ENCODE data around the gene TCEANC2. TPM values are rescaled to one million over a fixed set of nuclear protein-coding genes. Genes with fewer than 3 reads are reported as not detected.
"Not testable (repeated sequence)": the region's sequence is repeated elsewhere in the genome, so short reads cannot be mapped to it uniquely, and the experiment has no call there.

Gene TCEANC2
- total and polyA plus RNA-seq, 2 donors (not counting 1 experiment from before 2014, with no cell fraction given): 3.0 to 4.0 TPM

DNA sequence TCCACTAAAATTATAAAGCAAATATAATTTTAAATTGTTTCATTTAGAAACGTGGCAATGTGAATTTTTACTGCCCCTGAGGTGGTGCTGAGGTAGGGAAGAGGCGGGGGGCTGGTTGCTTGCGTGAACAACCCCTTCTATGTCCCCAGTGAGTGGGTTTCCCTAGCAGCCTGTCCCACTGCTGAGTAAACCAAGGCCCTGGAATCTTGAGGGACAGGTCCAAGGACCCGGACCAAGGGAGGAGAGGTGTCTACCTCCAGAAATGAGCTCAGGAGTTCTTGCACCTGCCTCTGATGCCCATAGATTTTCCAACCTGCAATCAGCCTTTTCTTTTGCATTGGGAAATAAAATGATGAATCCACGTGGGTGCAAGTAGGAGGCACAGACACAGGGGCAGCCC is 34.8 kb upstream of the TCEANC2 start:
- no peaks in the 10 kb centered on the region for H3K9me3 ChIP-seq (ENCODE audit: control insufficient read depth, insufficient read depth, low read depth, low read length)
- no peaks in the 10 kb centered on the region for H3K36me3 ChIP-seq (ENCODE audit: control insufficient read depth, insufficient read depth, low read length)
- TF ChIP-seq, protein P1, sequence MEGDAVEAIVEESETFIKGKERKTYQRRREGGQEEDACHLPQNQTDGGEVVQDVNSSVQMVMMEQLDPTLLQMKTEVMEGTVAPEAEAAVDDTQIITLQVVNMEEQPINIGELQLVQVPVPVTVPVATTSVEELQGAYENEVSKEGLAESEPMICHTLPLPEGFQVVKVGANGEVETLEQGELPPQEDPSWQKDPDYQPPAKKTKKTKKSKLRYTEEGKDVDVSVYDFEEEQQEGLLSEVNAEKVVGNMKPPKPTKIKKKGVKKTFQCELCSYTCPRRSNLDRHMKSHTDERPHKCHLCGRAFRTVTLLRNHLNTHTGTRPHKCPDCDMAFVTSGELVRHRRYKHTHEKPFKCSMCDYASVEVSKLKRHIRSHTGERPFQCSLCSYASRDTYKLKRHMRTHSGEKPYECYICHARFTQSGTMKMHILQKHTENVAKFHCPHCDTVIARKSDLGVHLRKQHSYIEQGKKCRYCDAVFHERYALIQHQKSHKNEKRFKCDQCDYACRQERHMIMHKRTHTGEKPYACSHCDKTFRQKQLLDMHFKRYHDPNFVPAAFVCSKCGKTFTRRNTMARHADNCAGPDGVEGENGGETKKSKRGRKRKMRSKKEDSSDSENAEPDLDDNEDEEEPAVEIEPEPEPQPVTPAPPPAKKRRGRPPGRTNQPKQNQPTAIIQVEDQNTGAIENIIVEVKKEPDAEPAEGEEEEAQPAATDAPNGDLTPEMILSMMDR (conservative IDR thresholded peaks at IDR 0.05 in 1 of 2, IDR thresholded peaks at IDR 0.05 in 1 of 2; ENCODE audit: low read depth in 1 of 2, low read length in 2 of 2): no peak
- TF ChIP-seq EZH2 (IDR thresholded peaks at IDR 0.05; ENCODE audit: low read length, missing control alignments): no peak
- no peaks in the 10 kb centered on the region for H4K20me1 ChIP-seq (ENCODE audit: control insufficient read depth, extremely low read depth, insufficient read depth, low read length)
- H3K4me3 ChIP-seq (replicated peaks in 1 of 4; ENCODE audit: control extremely low read depth in 1 of 4, insufficient read depth in 1 of 4, low read depth in 3 of 4, low read length in 4 of 4): no peak overlapping the region
- no peak for DNase-seq (ENCODE audit: low read depth in 2 of 2)
- H3K27me3 ChIP-seq (ENCODE audit: control insufficient read depth, insufficient read depth, low read length): peaks cover 8% of the 10 kb centered on the region
- no peaks in the 10 kb centered on the region for H3K4me1 ChIP-seq (ENCODE audit: control insufficient read depth, extremely low read depth, insufficient read depth, low read length)
- H3K9ac ChIP-seq (ENCODE audit: insufficient read depth, low read length): no peak overlapping the region
- no peak overlapping the region for H2AFZ ChIP-seq (ENCODE audit: low read length)
- no peak overlapping the region for H3K27ac ChIP-seq (ENCODE audit: insufficient read depth, low read length)
- H3K79me2 ChIP-seq (ENCODE audit: control insufficient read depth, insufficient read depth, low read length): no peaks in the 10 kb centered on the region
- no peak overlapping the region for H3K4me2 ChIP-seq (ENCODE audit: extremely low read depth, insufficient read depth, low read length)

DNA sequence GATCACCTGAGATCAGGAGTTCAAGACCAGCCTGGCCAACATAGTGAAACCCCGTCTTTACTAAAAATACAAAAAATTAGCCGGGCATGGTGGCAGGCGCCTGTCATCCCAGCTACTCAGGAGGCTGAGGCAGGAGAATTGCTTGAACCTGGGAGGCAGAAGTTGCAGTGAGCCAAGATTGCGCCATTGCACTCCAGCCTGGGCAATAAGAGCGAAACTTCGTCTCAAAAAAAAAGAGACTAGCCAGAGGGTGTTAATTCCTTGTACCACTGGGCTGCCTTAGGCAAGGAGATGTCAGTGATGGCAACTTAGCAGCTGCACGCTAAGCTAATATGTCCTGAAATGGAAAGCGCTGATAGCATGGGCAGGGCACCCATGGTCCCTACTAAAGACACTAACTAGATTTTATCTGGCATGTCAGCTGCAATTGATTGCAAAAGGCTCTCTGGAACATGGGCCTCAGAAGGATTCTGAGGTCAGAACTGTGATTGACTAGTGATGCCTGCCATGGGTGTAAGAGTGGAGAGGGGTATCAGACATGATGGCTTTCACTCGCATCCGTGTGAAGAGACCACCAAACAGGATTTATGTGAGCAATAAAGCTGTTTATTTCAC is 33.7 kb upstream of the TCEANC2 start:
- H3K4me1 ChIP-seq (ENCODE audit: control insufficient read depth, extremely low read depth, insufficient read depth, low read length); H3K4me3 ChIP-seq (replicated peaks in 1 of 4; ENCODE audit: control extremely low read depth in 1 of 4, insufficient read depth in 1 of 4, low read depth in 3 of 4, low read length in 4 of 4); H3K27me3 ChIP-seq (ENCODE audit: control insufficient read depth, insufficient read depth, low read length); DNase-seq (ENCODE audit: low read depth in 2 of 2); H3K36me3 ChIP-seq (ENCODE audit: control insufficient read depth, insufficient read depth, low read length); H3K79me2 ChIP-seq (ENCODE audit: control insufficient read depth, insufficient read depth, low read length); H2AFZ ChIP-seq (ENCODE audit: low read length); H3K9me3 ChIP-seq (ENCODE audit: control insufficient read depth, insufficient read depth, low read depth, low read length); H3K27ac ChIP-seq (ENCODE audit: insufficient read depth, low read length); H3K9ac ChIP-seq (ENCODE audit: insufficient read depth, low read length); H4K20me1 ChIP-seq (ENCODE audit: control insufficient read depth, extremely low read depth, insufficient read depth, low read length); H3K4me2 ChIP-seq (ENCODE audit: extremely low read depth, insufficient read depth, low read length): not testable (repeated sequence)

DNA sequence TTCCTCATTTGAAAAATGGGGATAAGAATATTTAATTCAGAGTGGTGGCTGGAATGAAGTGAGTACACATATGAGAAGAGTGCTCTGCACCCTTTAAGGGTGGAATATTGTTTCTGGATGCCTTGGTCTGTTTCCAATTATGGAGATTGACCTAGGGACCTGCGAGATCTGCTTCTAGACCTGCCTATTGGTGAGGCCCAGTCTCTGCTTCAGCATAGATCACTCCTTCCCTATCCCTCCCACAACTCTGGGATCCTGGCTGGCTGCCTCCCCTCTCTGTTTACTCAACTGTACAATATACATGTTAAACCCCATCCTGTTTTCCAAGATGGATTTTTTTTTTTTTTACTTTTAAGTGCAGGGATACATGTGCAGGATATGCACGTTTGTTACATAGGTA is 29.1 kb upstream of the TCEANC2 start:
- H3K9me3 ChIP-seq (ENCODE audit: control insufficient read depth, insufficient read depth, low read depth, low read length): no peaks in the 10 kb centered on the region

DNA sequence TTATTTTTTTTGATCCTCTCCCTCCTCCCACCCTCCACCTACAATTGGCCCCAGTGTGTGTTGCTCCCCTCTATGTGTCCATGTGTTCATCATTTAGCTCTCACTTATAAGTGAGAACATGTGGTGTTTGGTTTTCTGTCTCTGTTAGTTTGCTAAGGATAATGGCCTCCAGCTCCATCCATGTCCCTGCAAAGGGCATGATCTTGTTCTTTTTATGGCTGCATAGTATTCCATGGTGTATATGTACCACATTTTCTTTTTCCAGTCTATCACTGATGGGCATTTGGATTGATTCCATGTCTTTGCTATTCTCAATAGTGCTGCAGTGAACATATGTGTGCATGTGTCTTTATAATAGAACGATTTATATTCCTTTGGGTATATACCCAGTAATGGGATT is 28.6 kb upstream of the TCEANC2 start:
- not testable (repeated sequence) for H3K27ac ChIP-seq (ENCODE audit: insufficient read depth, low read length); H3K27me3 ChIP-seq (ENCODE audit: control insufficient read depth, insufficient read depth, low read length); H3K4me1 ChIP-seq (ENCODE audit: control insufficient read depth, extremely low read depth, insufficient read depth, low read length); H3K4me2 ChIP-seq (ENCODE audit: extremely low read depth, insufficient read depth, low read length); DNase-seq (ENCODE audit: low read depth in 2 of 2); H3K9ac ChIP-seq (ENCODE audit: insufficient read depth, low read length); H4K20me1 ChIP-seq (ENCODE audit: control insufficient read depth, extremely low read depth, insufficient read depth, low read length); H3K79me2 ChIP-seq (ENCODE audit: control insufficient read depth, insufficient read depth, low read length); H3K9me3 ChIP-seq (ENCODE audit: control insufficient read depth, insufficient read depth, low read depth, low read length); H3K4me3 ChIP-seq (replicated peaks in 1 of 4; ENCODE audit: control extremely low read depth in 1 of 4, insufficient read depth in 1 of 4, low read depth in 3 of 4, low read length in 4 of 4); H3K36me3 ChIP-seq (ENCODE audit: control insufficient read depth, insufficient read depth, low read length); H2AFZ ChIP-seq (ENCODE audit: low read length)

More for the DNA sequence above, 29.1 kb upstream of the TCEANC2 start:
- H3K27ac ChIP-seq (ENCODE audit: insufficient read depth, low read length): no peak overlapping the region
- H2AFZ ChIP-seq (ENCODE audit: low read length): no peak overlapping the region
- peaks cover 2% of the 10 kb centered on the region for H3K27me3 ChIP-seq (ENCODE audit: control insufficient read depth, insufficient read depth, low read length)
- no peaks in the 10 kb centered on the region for H3K79me2 ChIP-seq (ENCODE audit: control insufficient read depth, insufficient read depth, low read length)
- H4K20me1 ChIP-seq (ENCODE audit: control insufficient read depth, extremely low read depth, insufficient read depth, low read length): no peaks in the 10 kb centered on the region
- no peak for DNase-seq (ENCODE audit: low read depth in 2 of 2)
- no peak overlapping the region for H3K4me3 ChIP-seq (replicated peaks in 1 of 4; ENCODE audit: control extremely low read depth in 1 of 4, insufficient read depth in 1 of 4, low read depth in 3 of 4, low read length in 4 of 4)
- H3K9ac ChIP-seq (ENCODE audit: insufficient read depth, low read length): no peak overlapping the region
- no peaks in the 10 kb centered on the region for H3K4me1 ChIP-seq (ENCODE audit: control insufficient read depth, extremely low read depth, insufficient read depth, low read length)
- no peaks in the 10 kb centered on the region for H3K36me3 ChIP-seq (ENCODE audit: control insufficient read depth, insufficient read depth, low read length)
- TF ChIP-seq, protein P1 (conservative IDR thresholded peaks at IDR 0.05 in 1 of 2, IDR thresholded peaks at IDR 0.05 in 1 of 2; ENCODE audit: low read depth in 1 of 2, low read length in 2 of 2): no peak
- TF ChIP-seq EZH2 (IDR thresholded peaks at IDR 0.05; ENCODE audit: low read length, missing control alignments): no peak
- H3K4me2 ChIP-seq (ENCODE audit: extremely low read depth, insufficient read depth, low read length): no peak overlapping the region

Data from fibroblast of lung (primary cell).